GM21529 (cell line): ENCODE measurements around the gene VSIG1.

Experiments used
- ATAC-seq: cut with Tn5 transposase; IDR thresholded peaks from one replicate; pipeline ENCODE4 v1.9.1; 2021; ENCODE audit not compliant: unreplicated experiment

The VSIG1 gene

GRCh38 chrX:108064001-108064400 is 19.1 kb downstream of the VSIG1 start:
- peak; percentile 29 for ATAC-seq

- ATAC-seq = peak; percentile 61
Observed at GRCh38 chrX:108064613-108065012, 19.7 kb downstream of the VSIG1 start.

- no peak for ATAC-seq
Observed at GRCh38 chrX:108068121-108068520, 23.3 kb downstream of the VSIG1 start.

- no peak for ATAC-seq
Observed at GRCh38 chrX:108070891-108071290, 26.0 kb downstream of the VSIG1 start.

GRCh38 chrX:108071578-108071977 is 26.7 kb downstream of the VSIG1 start:
- no peak for ATAC-seq

GRCh38 chrX:108072746-108073145 is 27.9 kb downstream of the VSIG1 start:
- no peak for ATAC-seq

- ATAC-seq = no peak
Observed at GRCh38 chrX:108081110-108081509, 36.2 kb downstream of the VSIG1 start.

- no peak for ATAC-seq
Observed at GRCh38 chrX:108087792-108088191, 42.9 kb downstream of the VSIG1 start.

GRCh38 chrX:108088511-108088910 is 43.6 kb downstream of the VSIG1 start:
- ATAC-seq = no peak

- ATAC-seq = no peak
Observed at GRCh38 chrX:108090491-108091263, 45.8 kb downstream of the VSIG1 start.

GRCh38 chrX:108091264-108091877 is 46.5 kb downstream of the VSIG1 start, which contains the start of the genes ATG4A and PSMD10:
Gene ATG4A, plus strand, starts transcription at chrX:108091778. Its CDS starts 49 bp downstream, at chrX:108091827.
Gene PSMD10, minus strand, starts transcription at chrX:108091542. Its CDS starts 22 bp downstream, at chrX:108091520.
- ATAC-seq = peak; percentile 96

- peak; percentile 43 for ATAC-seq
Observed at GRCh38 chrX:108091878-108092291, 47.0 kb downstream of the VSIG1 start.

- ATAC-seq = no peak
Observed at GRCh38 chrX:108097380-108097779, 52.5 kb downstream of the VSIG1 start.

GRCh38 chrX:108105473-108105872 is 60.6 kb downstream of the VSIG1 start:
- no peak for ATAC-seq

GRCh38 chrX:108114541-108114940 is 69.7 kb downstream of the VSIG1 start:
- ATAC-seq = no peak

GRCh38 chrX:108117988-108118387 is 73.1 kb downstream of the VSIG1 start:
- no peak for ATAC-seq

- ATAC-seq = no peak
Observed at GRCh38 chrX:108121291-108121690, 76.4 kb downstream of the VSIG1 start.

- ATAC-seq = no peak
Observed at GRCh38 chrX:108122748-108123147, 77.9 kb downstream of the VSIG1 start.

- no peak for ATAC-seq
Observed at GRCh38 chrX:108123591-108124366, 78.9 kb downstream of the VSIG1 start.

GRCh38 chrX:108126661-108127060 is 81.8 kb downstream of the VSIG1 start:
- ATAC-seq = no peak

- ATAC-seq = no peak
Observed at GRCh38 chrX:108127152-108127551, 82.3 kb downstream of the VSIG1 start.
